NOMO-1 treated with dmso at 0.1 percent for 144 hours (cell line): ENCODE measurements around the gene KRT20.
"Not testable (repeated sequence)": the region's sequence is repeated elsewhere in the genome, so short reads cannot be mapped to it uniquely, and the experiment has no call there.

Experiments used
- DNase-seq: peaks from one replicate; lab custom pipeline; 2025; ENCODE audit not compliant: unreplicated experiment; lab: John Stamatoyannopoulos, UW

The KRT20 gene

GRCh38 chr17:40900809-40901356 is 15.8 kb upstream of the KRT20 start:
- DNase-seq, result no peak

DNA sequence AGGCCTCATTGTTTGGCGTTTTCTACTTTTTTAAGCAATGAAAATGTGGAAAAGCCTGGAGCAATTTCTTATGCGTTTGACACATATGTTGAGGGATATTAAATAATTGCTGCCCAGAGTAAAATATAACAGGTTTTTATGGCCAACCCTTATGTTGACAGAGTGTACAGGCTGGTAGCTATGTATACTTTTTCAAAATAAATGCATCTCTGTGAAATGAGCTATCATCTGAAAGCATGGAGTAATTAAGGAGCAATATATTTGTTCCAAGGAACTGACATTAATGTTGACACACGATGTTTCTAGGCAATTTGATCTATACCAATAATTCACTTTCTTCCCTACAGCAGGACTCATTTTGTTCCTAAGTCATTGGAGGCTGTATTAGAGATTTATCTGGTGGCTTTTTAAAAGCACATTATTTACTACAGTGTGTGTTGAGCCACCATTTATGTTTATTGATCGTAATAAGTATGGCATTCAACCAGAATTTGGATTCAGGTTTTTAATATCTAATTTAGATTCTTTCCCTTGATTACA is 11.9 kb upstream of the KRT20 start:
- DNase-seq, result no peak

DNA sequence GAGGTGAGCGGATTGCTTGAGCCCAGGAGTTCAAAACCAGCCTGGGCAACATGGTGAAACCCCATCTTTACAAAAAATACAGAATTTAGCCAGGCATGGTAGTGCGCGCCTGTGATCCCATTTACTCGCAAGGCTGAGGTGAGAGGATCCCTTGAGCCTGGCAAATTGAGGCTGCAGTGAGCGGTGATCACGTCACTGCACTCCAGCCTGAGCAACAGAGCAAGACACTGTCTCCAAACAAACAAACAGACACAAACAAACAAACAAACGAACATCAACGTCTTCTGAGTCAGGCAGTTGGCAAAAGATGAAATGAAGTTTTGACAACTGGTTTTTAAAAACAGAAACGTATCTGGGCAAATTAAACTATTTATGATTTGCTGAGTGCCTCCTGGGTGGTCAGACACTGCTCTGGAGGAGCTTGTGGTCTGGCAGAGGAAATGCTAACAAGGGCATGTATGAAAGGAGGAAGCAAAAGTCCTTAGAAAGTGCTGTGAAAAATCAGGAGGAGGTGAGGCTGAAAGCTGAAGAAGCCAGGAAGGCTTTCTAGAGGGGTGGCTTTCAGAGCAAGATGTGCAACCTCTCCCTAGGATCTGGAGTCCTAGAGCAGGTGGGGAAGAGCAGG is 10.2 kb upstream of the KRT20 start:
- peak; percentile 50 for DNase-seq

GRCh38 chr17:40888196-40888720 is 3.2 kb upstream of the KRT20 start:
- no peak for DNase-seq

DNA sequence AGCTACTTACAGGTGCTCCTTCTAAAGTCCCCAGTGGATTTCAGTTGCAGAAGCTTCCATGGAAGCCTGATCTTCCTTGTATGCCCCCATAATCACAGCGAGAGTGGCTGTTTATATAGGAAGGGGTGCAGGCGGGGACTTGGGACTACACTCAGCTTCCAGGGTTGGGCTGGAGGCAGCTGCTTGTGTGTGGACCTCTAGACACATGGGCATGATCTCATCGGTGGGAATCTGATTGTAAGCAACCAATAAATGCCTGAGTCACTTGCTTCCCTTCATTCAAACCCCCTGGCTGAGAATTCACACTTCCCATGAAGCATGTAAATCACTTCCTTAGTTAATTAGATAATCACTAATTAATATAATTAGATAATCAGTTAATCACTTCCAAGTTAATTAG is 1.0 kb upstream of the KRT20 start:
- no peak for DNase-seq

DNA sequence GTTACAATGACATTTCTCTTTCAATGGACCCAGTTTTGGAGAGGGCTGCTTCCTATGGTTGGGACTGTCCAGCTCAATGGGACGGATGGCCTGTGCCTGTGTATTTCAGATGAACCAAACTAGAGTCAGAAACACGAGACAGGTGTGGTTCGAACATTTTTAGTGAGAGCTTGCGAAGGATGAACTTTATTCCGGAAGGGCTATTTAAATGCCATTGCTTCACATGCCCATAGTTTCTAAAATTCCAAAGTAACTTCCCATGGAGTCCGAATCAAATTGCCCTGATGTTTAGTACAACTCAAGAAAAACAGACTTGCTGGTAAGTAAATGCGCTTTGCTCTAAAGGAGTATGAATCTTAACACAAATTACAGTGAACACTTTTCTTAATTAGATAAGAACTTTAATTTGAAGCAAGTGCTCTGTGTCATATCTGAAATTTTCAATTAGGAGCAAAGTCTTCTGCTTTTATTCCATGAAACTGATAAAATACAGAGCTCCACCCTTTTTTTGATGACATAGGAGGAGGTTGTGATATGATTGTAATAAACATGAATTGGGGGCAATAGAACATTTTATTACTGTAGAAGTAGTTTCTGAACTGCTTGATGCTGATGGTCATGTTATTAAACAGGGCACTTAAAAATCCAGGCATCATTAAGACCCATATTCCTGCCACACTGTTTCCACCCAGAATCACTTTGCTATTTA is 1.3 kb downstream of the KRT20 start:
- DNase-seq, result no peak

GRCh38 chr17:40883031-40883430 is 2.0 kb downstream of the KRT20 start:
- no peak for DNase-seq

DNA sequence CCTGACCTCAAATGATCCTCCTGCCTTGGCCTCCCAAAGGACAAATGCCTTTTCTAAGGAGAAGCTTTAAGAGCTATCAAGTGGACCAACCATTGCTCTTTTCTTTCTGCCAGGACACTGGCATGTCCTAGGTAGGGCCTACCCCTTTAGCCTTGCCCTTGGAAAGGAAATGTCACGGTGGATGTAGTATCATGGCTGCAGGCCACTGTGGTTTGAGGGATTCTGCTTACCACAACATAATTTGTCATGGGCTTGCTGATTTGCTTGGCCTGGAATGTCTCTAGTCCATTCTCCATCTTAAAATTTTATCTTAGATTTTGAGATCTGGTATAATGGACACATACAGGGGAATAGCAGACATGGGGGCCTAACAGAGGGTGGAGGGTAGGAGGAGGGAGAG is 6.0 kb downstream of the KRT20 start:
- no peak for DNase-seq

GRCh38 chr17:40878044-40878443 is 7.0 kb downstream of the KRT20 start:
- DNase-seq, result no peak

DNA sequence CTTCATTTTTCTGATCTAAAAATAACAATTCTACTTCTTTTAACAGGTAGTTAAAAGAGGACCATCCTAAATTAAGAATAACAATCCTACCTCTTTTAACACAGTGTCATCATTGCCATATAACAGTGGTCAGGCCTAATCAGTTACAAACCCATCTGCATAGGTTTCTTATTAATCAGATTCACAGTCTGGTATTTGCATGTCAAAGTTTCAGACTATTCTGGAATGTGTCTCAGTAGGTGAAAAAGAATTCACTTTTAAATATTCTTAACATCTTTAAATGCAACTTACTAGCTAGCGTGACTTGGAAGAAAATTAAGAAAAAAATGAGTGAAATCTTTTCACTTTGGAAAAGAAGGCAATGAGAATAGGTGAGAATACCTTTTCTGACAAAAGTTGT is 11.2 kb downstream of the KRT20 start:
- no peak for DNase-seq

GRCh38 chr17:40873255-40873654 is 11.8 kb downstream of the KRT20 start:
- DNase-seq, result no peak

GRCh38 chr17:40872416-40872815 is 12.6 kb downstream of the KRT20 start:
- DNase-seq, result no peak

GRCh38 chr17:40871316-40871715 is 13.7 kb downstream of the KRT20 start:
- no peak for DNase-seq

GRCh38 chr17:40870136-40870535 is 14.9 kb downstream of the KRT20 start:
- no peak for DNase-seq

GRCh38 chr17:40866838-40867237 is 18.2 kb downstream of the KRT20 start, which contains the start of gene KRT12:
TSS of gene KRT12 (minus strand) at chr17:40867223. CDS start at chr17:40867186, 37 bp downstream.
- no peak for DNase-seq

GRCh38 chr17:40864661-40865390 is 20.2 kb downstream of the KRT20 start:
- no peak for DNase-seq

GRCh38 chr17:40862985-40863733 is 21.9 kb downstream of the KRT20 start:
- DNase-seq, result no peak

- DNase-seq, result no peak
Measured at GRCh38 chr17:40859536-40859935, 25.5 kb downstream of the KRT20 start.

DNA sequence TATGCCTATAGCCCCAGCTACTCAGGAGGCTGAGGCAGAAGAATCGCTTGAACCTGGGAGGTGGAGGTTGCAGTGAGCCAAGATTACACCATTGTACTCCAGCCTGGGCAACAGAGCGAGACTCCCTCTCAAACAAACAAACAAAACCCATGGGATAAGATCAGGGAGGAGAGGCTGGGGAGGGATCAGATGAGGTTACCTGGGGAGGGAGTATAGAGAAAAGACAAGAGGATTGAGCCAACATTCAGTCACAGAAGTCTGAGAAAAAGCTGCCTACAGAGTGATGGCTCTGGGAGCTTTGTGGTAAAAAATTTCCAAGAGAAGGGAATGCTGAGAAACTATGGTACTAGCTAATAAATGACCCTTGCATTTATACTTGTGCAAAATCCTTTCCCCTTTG is 26.4 kb downstream of the KRT20 start:
- not testable (repeated sequence) for DNase-seq

- DNase-seq, result no peak
Measured at GRCh38 chr17:40857535-40857934, 27.5 kb downstream of the KRT20 start.
